Measurements from ENCODE around the gene LGALS3BP. TPM values are rescaled to one million over a fixed set of nuclear protein-coding genes. Genes with fewer than 3 reads are reported as not detected.

The LGALS3BP gene
- total and polyA plus RNA-seq, 4 donors, result 66.0 to 224 (median 79.2) TPM

GRCh38 chr17:78988152-78988551 is 8.4 kb upstream of the LGALS3BP start:
- Histone ChIP-seq H3K4me3 (ENCODE audit: low read depth in 1 of 3, low read length in 3 of 3) (no peak overlapping the region), H3K9me3 (ENCODE audit: control insufficient read depth in 4 of 4, low read length in 3 of 4) (no peaks in the 10 kb centered on the region), H3K9ac (ENCODE audit: low read depth in 1 of 2, low read length in 2 of 2) (no peak overlapping the region), H3K36me3 (ENCODE audit: control insufficient read depth in 4 of 4, insufficient read depth in 3 of 4, low read depth in 1 of 4, low read length in 3 of 4) (peaks cover 1 to 12% (median 8%) of the 10 kb centered on the region in 4 donors), H3K27me3 (ENCODE audit: control insufficient read depth in 4 of 4, insufficient read depth in 4 of 4, low read length in 3 of 4) (no peaks in the 10 kb centered on the region), H3K4me1 (ENCODE audit: control insufficient read depth in 4 of 4, insufficient read depth in 4 of 4, low read length in 3 of 4) (peaks cover 0 to 3% (median 1%) of the 10 kb centered on the region in 4 donors), H3K27ac (ENCODE audit: low read depth in 1 of 2, low read length in 2 of 2) (no peak overlapping the region)
- no peak for DNase-seq (ENCODE audit: low spot score)
- TF ChIP-seq, protein P1, sequence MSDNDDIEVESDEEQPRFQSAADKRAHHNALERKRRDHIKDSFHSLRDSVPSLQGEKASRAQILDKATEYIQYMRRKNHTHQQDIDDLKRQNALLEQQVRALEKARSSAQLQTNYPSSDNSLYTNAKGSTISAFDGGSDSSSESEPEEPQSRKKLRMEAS (IDR thresholded peaks at IDR 0.05), result no peak
- TF ChIP-seq HNF4G (IDR thresholded peaks at IDR 0.05) (no peak), REST (IDR thresholded peaks at IDR 0.05) (no peak), HNF4A (conservative IDR thresholded peaks at IDR 0.05) (no peak), TAF1 (conservative IDR thresholded peaks at IDR 0.05) (no peak)
- TF ChIP-seq, protein P2, sequence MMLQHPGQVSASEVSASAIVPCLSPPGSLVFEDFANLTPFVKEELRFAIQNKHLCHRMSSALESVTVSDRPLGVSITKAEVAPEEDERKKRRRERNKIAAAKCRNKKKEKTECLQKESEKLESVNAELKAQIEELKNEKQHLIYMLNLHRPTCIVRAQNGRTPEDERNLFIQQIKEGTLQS (IDR thresholded peaks at IDR 0.05), result no peak
- WGBS, result 62% methylated on average over 6 of the region's 6 CpGs

GRCh38 chr17:78986649-78987328 is 7.1 kb upstream of the LGALS3BP start:
- H3K4me1 ChIP-seq (ENCODE audit: control insufficient read depth in 4 of 4, insufficient read depth in 4 of 4, low read length in 3 of 4), result peaks cover 0 to 3% (median 1%) of the 10 kb centered on the region in 4 donors
- peak overlapping the region in 2 of 3 donors; percentile 17 to 25 for H3K4me3 ChIP-seq (ENCODE audit: low read depth in 1 of 3, low read length in 3 of 3)
- no peak overlapping the region for H3K9ac ChIP-seq (ENCODE audit: low read depth in 1 of 2, low read length in 2 of 2)
- no peaks in the 10 kb centered on the region for H3K27me3 ChIP-seq (ENCODE audit: control insufficient read depth in 4 of 4, insufficient read depth in 4 of 4, low read length in 3 of 4)
- WGBS, result 16% methylated on average over 15 of the region's 15 CpGs
- peak; percentile 56 to 58 for TF ChIP-seq JUND (IDR thresholded peaks at IDR 0.05)
- TF ChIP-seq, protein P1 (IDR thresholded peaks at IDR 0.05), result no peak
- no peak for TF ChIP-seq FOXA2 (IDR thresholded peaks at IDR 0.05)
- peak overlapping the region; percentile 74 for H3K27ac ChIP-seq (ENCODE audit: low read depth in 1 of 2, low read length in 2 of 2)
- peaks cover 1 to 12% (median 8%) of the 10 kb centered on the region in 4 donors for H3K36me3 ChIP-seq (ENCODE audit: control insufficient read depth in 4 of 4, insufficient read depth in 3 of 4, low read depth in 1 of 4, low read length in 3 of 4)
- no peak for DNase-seq (ENCODE audit: low spot score)
- H3K9me3 ChIP-seq (ENCODE audit: control insufficient read depth in 4 of 4, low read length in 3 of 4), result no peaks in the 10 kb centered on the region

DNA sequence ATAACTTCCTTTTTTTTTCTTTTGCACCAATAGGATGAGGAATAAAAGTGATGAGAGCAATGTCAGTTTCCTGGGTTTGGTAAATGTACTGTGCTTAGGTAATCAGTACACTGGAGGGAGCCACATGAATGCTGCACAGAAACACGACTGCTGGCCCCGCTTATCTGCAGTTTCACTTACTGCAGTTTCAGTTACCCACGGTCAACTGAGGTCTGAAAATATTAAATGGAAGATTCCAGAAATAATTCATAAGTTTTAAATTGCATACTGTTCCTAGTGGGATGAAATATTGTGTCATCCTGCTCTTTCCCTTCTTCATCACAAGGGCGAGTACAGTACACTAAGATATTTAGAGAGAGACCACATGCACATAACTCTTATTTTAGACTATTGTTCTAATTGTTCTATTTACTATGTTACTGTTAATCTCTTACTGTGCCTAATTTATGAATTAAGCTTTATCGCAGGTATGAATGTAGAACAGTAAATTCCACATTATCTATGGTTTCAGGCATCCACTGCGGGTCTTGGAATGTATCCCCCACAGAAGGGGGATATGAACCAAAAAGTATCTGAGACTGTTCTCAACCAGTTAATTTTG is 6.4 kb upstream of the LGALS3BP start:
- 44% methylated on average over 6 of the region's 6 CpGs for WGBS
- H3K9me3 ChIP-seq (ENCODE audit: control insufficient read depth in 4 of 4, low read length in 3 of 4), result no peaks in the 10 kb centered on the region
- H3K9ac ChIP-seq (ENCODE audit: low read depth in 1 of 2, low read length in 2 of 2), result no peak overlapping the region
- peak overlapping the region; percentile 74 for H3K27ac ChIP-seq (ENCODE audit: low read depth in 1 of 2, low read length in 2 of 2)
- DNase-seq (ENCODE audit: low spot score), result no peak
- no peaks in the 10 kb centered on the region for H3K27me3 ChIP-seq (ENCODE audit: control insufficient read depth in 4 of 4, insufficient read depth in 4 of 4, low read length in 3 of 4)
- no peak for TF ChIP-seq EGR1 (IDR thresholded peaks at IDR 0.05; ENCODE audit: low read depth in 2 of 2)
- peak; percentile 58 to 64 for TF ChIP-seq RAD21 (IDR thresholded peaks at IDR 0.05)
- no peak overlapping the region for H3K4me3 ChIP-seq (ENCODE audit: low read depth in 1 of 3, low read length in 3 of 3)
- peaks cover 1 to 9% (median 4%) of the 10 kb centered on the region in 4 donors for H3K36me3 ChIP-seq (ENCODE audit: control insufficient read depth in 4 of 4, insufficient read depth in 3 of 4, low read depth in 1 of 4, low read length in 3 of 4)
- peaks cover 0 to 3% (median 1%) of the 10 kb centered on the region in 4 donors for H3K4me1 ChIP-seq (ENCODE audit: control insufficient read depth in 4 of 4, insufficient read depth in 4 of 4, low read length in 3 of 4)
